HUES6 (cell line): ENCODE measurements around the gene N4BP2.

Experiments
- H3K27ac ChIP-seq: 2 replicates; pipeline ENCODE4 v1.7.0; 2013; ENCODE audit warnings: low read depth, mild to moderate bottlenecking, low read length, inconsistent platforms
- H3K27me3 ChIP-seq: 2 replicates; pipeline ENCODE4 v1.6.1; 2013; ENCODE audit warnings: low read length; ENCODE audit not compliant: control insufficient read depth, insufficient read depth
- H3K36me3 ChIP-seq: 2 replicates; pipeline ENCODE4 v1.6.1; 2013; ENCODE audit warnings: low read length; ENCODE audit not compliant: control insufficient read depth, insufficient read depth
- H3K4me1 ChIP-seq: 2 replicates; pipeline ENCODE4 v1.6.1; 2013; ENCODE audit warnings: low read length; ENCODE audit not compliant: control insufficient read depth, insufficient read depth
- H3K4me3 ChIP-seq: 2 replicates; pipeline ENCODE4 v1.5.1; 2013; ENCODE audit warnings: low read depth, low read length
- H3K9ac ChIP-seq: one replicate; pipeline ENCODE4 v1.6.1; 2013; ENCODE audit warnings: mild to moderate bottlenecking, low read length
- H3K9me3 ChIP-seq: 2 replicates; pipeline ENCODE4 v1.6.1; 2013; ENCODE audit warnings: low read depth, low read length; ENCODE audit not compliant: control insufficient read depth, insufficient read depth

The N4BP2 gene

GRCh38 chr4:40179360-40179759 lies 122.7 kb downstream of the N4BP2 start:
- Histone ChIP-seq H3K9ac (no peak overlapping the region), H3K4me3 (no peak overlapping the region), H3K36me3 (no peaks in the 10 kb centered on the region), H3K27me3 (no peaks in the 10 kb centered on the region), H3K9me3 (no peaks in the 10 kb centered on the region), H3K4me1 (peaks cover 8% of the 10 kb centered on the region; the same call in 1 of the 2 replicates), H3K27ac (no peak overlapping the region)

GRCh38 chr4:40180356-40180755 lies 123.7 kb downstream of the N4BP2 start:
- Histone ChIP-seq H3K9me3 (no peaks in the 10 kb centered on the region), H3K27me3 (no peaks in the 10 kb centered on the region), H3K27ac (no peak overlapping the region), H3K36me3 (no peaks in the 10 kb centered on the region), H3K9ac (no peak overlapping the region), H3K4me1 (peaks cover 8% of the 10 kb centered on the region), H3K4me3 (no peak overlapping the region)

- Histone ChIP-seq H3K4me1 (peaks cover 7% of the 10 kb centered on the region), H3K4me3 (no peak overlapping the region), H3K9me3 (no peaks in the 10 kb centered on the region), H3K27ac (no peak overlapping the region), H3K27me3 (no peaks in the 10 kb centered on the region), H3K9ac (no peak overlapping the region), H3K36me3 (no peaks in the 10 kb centered on the region)
Measured at GRCh38 chr4:40182001-40182400, 125.4 kb downstream of the N4BP2 start.

DNA sequence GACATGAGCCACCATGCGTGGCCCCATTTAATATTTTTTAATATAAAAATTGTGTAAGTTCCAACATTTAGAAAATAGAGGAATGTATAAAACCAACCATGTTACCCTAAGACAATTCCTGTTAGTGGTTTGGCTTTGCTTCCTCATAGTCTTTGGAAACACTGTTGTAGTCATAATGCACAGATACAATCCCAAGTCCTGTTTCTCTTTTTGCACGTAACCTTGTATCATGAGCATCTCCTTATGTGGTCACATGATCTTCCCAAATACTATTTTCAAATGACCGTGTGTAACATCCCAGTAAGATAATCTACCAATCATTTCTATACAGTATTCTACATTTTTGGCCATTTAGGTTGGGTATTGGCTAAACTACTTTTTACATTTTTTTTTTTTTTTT lies 126.3 kb downstream of the N4BP2 start:
- Histone ChIP-seq H3K36me3 (no peaks in the 10 kb centered on the region), H3K27ac (no peak overlapping the region), H3K27me3 (no peaks in the 10 kb centered on the region), H3K9me3 (no peaks in the 10 kb centered on the region), H3K4me1 (peaks cover 6% of the 10 kb centered on the region; the same call in 1 of the 2 replicates), H3K9ac (no peak overlapping the region), H3K4me3 (no peak overlapping the region)

- Histone ChIP-seq H3K27me3 (no peaks in the 10 kb centered on the region), H3K27ac (no peak overlapping the region), H3K36me3 (no peaks in the 10 kb centered on the region), H3K9ac (no peak overlapping the region), H3K4me3 (no peak overlapping the region), H3K9me3 (no peaks in the 10 kb centered on the region), H3K4me1 (peaks cover 6% of the 10 kb centered on the region; the same call in 1 of the 2 replicates)
Measured at GRCh38 chr4:40183615-40184411, 127.2 kb downstream of the N4BP2 start.

- no peaks in the 10 kb centered on the region for H3K9me3 ChIP-seq
- peaks cover 8% of the 10 kb centered on the region for H3K4me1 ChIP-seq
- no peaks in the 10 kb centered on the region for H3K36me3 ChIP-seq
- H3K9ac ChIP-seq: no peak overlapping the region
- no peak overlapping the region for H3K4me3 ChIP-seq
- H3K27ac ChIP-seq: no peak overlapping the region; the same call in 1 of the 2 replicates
- H3K27me3 ChIP-seq: no peaks in the 10 kb centered on the region
Measured at GRCh38 chr4:40185830-40186664, 129.4 kb downstream of the N4BP2 start.

- Histone ChIP-seq H3K4me3 (no peak overlapping the region), H3K9me3 (no peaks in the 10 kb centered on the region), H3K9ac (no peak overlapping the region), H3K36me3 (no peaks in the 10 kb centered on the region), H3K4me1 (peaks cover 13% of the 10 kb centered on the region), H3K27me3 (no peaks in the 10 kb centered on the region), H3K27ac (no peak overlapping the region)
Measured at GRCh38 chr4:40186665-40187014, 130.0 kb downstream of the N4BP2 start.

- Histone ChIP-seq H3K36me3 (no peaks in the 10 kb centered on the region), H3K27me3 (no peaks in the 10 kb centered on the region), H3K9ac (no peak overlapping the region), H3K4me1 (peaks cover 19% of the 10 kb centered on the region), H3K9me3 (no peaks in the 10 kb centered on the region), H3K27ac (no peak overlapping the region), H3K4me3 (no peak overlapping the region)
Measured at GRCh38 chr4:40187386-40187906, 130.8 kb downstream of the N4BP2 start.

- H3K36me3 ChIP-seq: no peaks in the 10 kb centered on the region
- H3K4me3 ChIP-seq: no peak overlapping the region
- no peak overlapping the region for H3K27ac ChIP-seq
- no peaks in the 10 kb centered on the region for H3K9me3 ChIP-seq
- H3K9ac ChIP-seq: no peak overlapping the region
- peaks cover 31% of the 10 kb centered on the region for H3K4me1 ChIP-seq
- H3K27me3 ChIP-seq: no peaks in the 10 kb centered on the region
Measured at GRCh38 chr4:40190019-40190418, 133.4 kb downstream of the N4BP2 start.

DNA sequence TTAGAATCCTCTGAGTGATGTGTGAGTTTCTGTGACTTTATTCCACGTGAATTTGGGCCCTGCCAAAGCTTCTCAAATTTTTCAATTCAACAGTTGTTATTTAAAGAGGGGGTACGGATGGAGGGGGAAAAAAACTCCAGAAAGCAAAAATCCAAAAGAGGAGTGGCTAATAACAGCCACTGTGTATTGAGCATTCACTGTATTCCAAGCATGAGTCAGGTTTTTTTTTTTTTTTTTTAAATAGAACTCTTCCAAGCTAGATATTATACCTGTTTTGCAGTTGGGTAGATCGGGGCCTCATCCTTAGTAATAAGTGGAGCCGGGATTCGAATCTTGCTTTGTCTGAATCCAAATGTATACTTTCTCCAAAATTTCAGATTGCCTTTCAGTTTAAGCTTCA lies 133.8 kb downstream of the N4BP2 start:
- H3K36me3 ChIP-seq: no peaks in the 10 kb centered on the region
- H3K4me1 ChIP-seq: peaks cover 31% of the 10 kb centered on the region
- H3K27me3 ChIP-seq: no peaks in the 10 kb centered on the region
- H3K27ac ChIP-seq: no peak overlapping the region
- no peak overlapping the region for H3K4me3 ChIP-seq
- no peaks in the 10 kb centered on the region for H3K9me3 ChIP-seq
- H3K9ac ChIP-seq: no peak overlapping the region
